ENCODE data around the gene FAM227A.
"Not testable (repeated sequence)": the region's sequence is repeated elsewhere in the genome, so short reads cannot be mapped to it uniquely, and the experiment has no call there.

The FAM227A gene

GRCh38 chr22:38610234-38610633 lies 46.0 kb downstream of the FAM227A start:
- DNase-seq, result no peak

- DNase-seq, result no peak
Observed at GRCh38 chr22:38608992-38609750, 47.0 kb downstream of the FAM227A start.

- no peak for DNase-seq
Observed at GRCh38 chr22:38607680-38608079, 48.5 kb downstream of the FAM227A start.

DNA sequence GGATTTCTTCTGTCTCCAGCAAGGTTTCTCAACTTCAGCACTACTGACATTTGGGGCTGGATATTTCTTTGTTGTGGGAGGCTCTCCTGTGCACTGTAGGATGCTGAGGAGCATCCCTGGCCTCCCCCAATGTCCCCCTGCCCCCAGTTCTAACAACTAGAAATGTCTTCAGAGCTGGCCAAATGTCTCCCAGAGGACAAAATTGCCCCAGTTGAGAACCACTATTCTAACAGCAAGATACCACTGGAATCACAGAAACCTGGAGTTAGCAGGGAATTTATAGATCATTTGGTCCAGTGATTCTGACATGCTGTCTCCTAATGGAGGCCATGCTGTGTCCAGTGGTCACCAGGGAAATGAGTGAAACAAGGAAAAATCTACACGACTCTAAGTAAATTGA lies 54.0 kb downstream of the FAM227A start:
- no peak for DNase-seq

GRCh38 chr22:38601221-38601764 lies 54.9 kb downstream of the FAM227A start:
- no peak for DNase-seq

DNA sequence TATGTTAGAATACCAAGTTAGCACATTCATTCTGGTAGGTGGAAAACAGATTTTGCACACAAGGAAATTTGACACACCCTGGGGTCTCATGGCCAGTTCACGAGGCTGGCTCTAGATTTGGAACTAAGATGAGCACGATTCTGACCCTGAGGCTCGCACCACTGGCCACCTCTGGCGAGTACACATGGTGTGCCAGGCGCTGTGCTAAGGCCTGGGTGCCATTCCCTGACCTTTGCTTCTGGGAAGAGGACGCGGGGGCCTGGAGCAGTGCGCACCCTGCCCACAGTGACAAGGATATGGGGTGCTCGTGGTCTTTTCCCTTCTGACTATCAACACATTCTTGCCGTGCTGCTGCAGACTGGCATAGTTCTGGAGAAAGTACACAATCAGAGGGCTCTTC lies 56.7 kb downstream of the FAM227A start:
- no peak for DNase-seq

- DNase-seq, result not testable (repeated sequence)
Observed at GRCh38 chr22:38582923-38583322, 73.3 kb downstream of the FAM227A start.

- no peak for DNase-seq
Observed at GRCh38 chr22:38578505-38578904, 77.7 kb downstream of the FAM227A start.

- peak; percentile 30 to 55 for DNase-seq
Observed at GRCh38 chr22:38572065-38572464, 84.1 kb downstream of the FAM227A start.

DNA sequence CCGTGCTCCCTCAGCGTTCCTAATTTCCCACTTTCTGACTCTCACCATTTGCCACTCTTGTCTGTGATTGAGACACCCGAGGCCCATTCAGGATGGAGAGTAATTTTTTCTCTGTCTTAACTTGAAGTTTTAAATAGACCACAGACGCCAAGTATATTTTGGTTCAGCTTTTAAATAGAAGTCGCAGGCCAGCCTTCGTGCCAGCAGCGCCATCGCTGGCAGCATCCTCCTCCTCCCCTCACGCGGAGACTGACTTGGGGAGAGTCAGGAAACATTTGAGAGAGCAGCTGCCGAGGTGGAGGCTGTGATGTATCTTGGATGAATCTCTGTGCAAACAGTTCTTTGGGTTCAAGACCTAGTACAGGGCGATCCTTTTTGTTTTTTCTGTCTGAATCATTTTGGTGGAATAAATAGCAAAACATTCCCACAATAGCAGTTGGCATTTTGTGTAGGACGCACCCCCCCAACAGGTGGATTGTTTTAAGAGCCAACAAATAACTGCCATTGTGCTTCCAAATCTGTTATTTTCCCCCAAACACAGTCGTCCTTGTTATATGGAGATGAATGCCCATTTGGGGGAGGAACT lies 85.3 kb downstream of the FAM227A start:
- DNase-seq, result peak; percentile 29 to 36

DNA sequence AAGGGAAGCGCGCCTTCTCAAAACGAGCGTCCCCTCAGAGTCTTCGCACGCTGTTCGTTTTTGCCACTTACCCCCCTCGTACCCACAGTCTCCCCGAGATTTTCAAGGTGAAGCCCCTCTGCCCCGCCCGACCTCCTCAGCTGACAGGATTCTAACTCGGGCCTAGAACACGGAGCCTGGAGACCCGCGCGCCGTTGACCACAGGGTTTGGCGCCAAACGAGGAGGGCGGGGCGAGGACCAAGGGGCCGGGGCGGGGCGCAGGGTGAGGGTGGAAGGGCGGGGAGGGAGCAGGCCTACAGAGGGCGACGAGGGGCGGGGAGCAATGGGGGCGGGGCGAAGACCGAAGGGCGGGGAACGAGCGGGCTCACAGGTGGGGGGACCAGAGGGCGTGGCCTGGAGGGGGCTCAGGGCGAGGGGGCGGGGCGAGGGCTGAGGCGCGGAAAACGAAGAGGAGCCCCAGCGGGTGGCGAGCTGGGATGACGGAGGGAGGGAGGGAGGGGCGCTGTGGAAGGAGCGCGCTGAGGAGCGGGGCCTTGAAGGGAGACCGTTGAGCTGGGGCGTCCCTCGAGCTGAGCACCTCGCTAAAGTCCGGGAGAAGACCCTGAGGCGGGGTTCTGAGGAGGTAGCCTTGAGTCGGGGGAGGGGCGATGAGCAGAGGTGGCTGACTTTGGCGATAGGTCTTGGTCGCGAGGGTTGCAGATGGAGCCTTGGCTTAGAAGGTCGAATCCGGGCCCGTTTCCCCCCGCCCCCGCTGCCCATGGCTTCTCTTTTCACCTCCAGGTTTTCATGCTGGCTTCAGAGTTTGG lies 86.0 kb downstream of the FAM227A start, which contains the start of gene DMC1:
DMC1 (minus strand) TSS at position 212 of the 807 bp plus-strand sequence. CDS start 1,927 bp downstream, outside the sequence.
- peak; percentile 95 to 96 for DNase-seq

DNA sequence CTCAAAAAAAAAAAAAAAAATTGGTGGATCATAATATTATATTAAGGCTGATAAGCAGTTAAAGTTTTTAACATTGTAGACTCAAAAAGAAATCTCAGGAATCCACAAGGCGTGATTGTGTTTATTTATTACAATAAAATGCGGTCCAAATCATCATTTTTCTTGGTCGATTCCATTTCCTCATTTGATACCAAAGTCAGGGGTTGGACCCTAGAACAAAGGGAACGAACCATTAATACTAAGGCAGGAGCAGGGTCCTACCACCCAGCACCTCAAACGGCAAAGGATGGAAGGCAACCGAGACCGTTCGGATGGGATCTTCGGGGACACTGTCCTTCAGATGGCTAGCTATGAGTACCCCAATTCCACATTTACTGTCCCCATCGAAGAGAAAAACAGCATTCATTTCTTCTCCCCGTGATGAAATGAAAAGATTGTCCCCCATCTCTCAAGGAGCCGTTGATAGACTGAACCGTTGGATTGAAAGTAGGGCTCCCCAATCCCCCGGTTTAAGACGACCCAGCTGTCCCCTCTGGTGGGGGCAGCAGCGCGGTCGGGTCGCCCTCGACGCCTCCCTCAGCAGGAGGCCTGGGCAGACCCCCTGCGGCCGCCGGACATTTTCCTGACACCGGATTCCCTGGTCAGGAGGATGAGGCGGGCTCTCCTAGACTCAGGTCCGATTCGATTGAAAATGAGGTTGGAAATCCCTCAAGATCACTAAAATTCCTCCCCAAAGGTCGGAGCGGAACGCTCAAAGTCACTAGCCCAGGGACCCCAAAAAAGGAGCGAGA lies 86.8 kb downstream of the FAM227A start:
- no peak for DNase-seq

- DNase-seq, result no peak
Observed at GRCh38 chr22:38567531-38568285, 88.5 kb downstream of the FAM227A start.

DNA sequence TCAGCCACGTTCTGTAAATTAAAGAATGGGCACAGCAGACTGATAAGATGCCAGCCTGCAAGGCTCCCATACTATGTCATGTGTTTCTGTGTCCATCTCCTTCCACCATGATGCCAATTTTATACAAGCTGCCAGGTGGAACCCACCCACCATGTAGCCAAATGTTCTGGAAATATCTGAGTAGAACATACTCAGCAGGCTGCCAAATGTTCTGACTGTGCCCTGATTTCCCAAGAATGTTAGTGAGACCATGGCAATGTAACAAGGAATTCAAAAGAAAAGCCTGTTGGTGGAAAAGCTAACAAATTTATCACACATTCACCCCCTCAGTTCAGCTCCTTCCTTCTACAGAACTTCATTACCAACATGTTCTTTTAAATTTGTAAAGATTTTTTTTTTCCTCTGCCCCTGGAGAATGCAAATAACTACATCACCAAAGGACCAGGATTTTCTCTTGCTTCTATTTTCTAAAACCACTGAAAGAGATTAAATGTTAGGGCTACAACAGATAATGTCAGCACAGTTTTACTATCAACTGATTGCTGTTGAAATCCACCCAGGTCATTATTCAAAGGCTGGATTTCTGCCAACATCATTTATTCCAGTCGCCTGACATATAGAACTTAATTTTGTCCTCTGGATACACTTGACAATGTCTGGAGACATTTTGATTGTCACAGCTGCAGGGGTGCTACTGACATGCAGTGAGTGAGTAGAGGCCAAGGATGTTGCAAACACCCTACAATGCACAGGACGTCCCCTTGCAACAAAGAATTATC lies 89.3 kb downstream of the FAM227A start:
- no peak for DNase-seq

DNA sequence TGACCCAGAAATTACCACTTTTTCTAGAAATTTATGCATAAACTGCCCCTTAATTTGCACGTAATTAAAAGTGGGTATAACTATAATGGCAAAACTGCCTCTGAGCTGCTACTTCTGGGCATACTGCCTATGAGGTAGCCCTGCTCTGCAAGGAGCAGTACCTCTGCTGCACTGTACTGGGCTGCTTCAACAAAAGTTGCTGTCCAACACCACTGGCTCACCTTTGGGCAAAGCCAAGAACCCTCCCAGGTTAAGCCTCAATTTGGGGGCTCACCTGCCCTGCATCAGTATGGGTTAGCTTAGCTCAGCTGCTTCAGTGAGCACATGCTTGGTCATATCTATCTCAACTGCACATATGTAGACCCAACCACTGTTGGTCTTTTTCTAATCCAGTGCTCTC lies 90.8 kb downstream of the FAM227A start:
- DNase-seq, result no peak

DNA sequence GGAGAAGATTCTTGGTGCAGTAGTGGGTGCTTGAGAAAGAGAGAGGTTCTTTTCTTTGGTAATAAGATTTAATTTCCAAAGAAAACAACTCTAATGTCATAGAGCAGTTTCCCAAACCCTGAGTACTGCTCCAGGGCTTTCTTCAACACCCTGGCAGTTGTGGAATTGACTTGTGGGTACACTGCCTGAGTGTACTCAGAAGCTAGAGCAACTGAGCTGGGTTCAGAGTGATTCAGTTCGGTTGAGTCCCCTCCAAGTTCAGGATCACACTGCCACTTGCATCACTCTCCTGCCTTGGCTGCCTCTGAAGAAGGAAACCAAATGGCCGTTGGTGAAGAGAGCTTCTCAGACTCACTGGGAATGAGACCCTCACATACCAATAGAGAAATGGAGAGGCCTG lies 91.5 kb downstream of the FAM227A start:
- DNase-seq, result no peak

DNA sequence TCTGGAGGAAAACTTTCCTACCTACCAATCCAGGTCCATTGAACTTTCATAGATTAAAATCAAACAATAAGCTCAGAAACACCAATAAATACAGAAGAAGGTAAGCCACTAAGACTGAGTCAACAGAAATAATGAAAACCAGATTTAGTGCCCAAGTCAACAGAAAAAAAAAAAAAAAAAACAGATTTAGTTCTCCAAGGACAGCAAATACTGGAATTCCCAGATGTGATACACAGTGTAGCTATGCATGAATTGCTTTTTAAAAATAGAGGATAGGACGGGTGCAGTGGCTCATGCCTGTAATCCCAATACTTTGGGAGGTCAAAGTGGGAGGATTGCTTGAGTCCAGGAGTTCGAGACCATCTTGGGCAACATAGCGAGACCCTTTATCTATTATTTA lies 101.9 kb downstream of the FAM227A start:
- no peak for DNase-seq

- DNase-seq, result peak in 1 of 2 donors; percentile 15
Observed at GRCh38 chr22:38549101-38549894, 106.9 kb downstream of the FAM227A start.

GRCh38 chr22:38540701-38541100 lies 115.5 kb downstream of the FAM227A start:
- DNase-seq, result no peak

Measured in CD4-positive, alpha-beta T cell treated with Interleukin-1 beta for 1 hour (primary cell).